T-cell (primary cell): ENCODE data around the gene TRPC4. TPM values are rescaled to one million over a fixed set of nuclear protein-coding genes. Genes with fewer than 3 reads are reported as not detected.

Experiments
- ATAC-seq, 4 experiments: fragments of 200-7000 bp in 3 of 4; fragments of 150-1000 bp in 1 of 4; cut with Tn5 transposase; replicated peaks in 1 of 4; 1 replicate in 3 of 4; 2 replicates in 1 of 4; pipeline ENCODE4 v1.10.0; 2021; ENCODE audit warnings: moderate library complexity in 3 of 4, mild to moderate bottlenecking in 2 of 4, moderate number of reproducible peaks in 1 of 4
- CTCF ChIA-PET, 2 donors: fragments of 300-600 bp; sonication (Branson Sonifier 250); formaldehyde crosslinking; loops; one replicate each; lab custom pipeline; 2022; ENCODE audit warnings: antibody characterized with exemption in 2 of 2; lab: Charles Lee
- POLR2A ChIA-PET, 2 donors: fragments of 300-600 bp; sonication (Branson Sonifier 250); formaldehyde crosslinking; loops; one replicate each; lab custom pipeline; 2022; ENCODE audit warnings: antibody characterized with exemption in 2 of 2; lab: Charles Lee
- DNase-seq, 35 experiments: peaks; one replicate each; pipeline versions ENCODE4 v3.0.0 to v3.0.0-alpha.2; 2013 to 2023
- H3K27ac ChIP-seq: one replicate; pipeline ENCODE4 v1.5.1; 2013; ENCODE audit warnings: low read length
- H3K27me3 ChIP-seq, 2 experiments: replicated peaks in 1 of 2; 1 replicate in 1 of 2; 2 replicates in 1 of 2; pipeline versions ENCODE4 v1.6.1 to v1.7.0; 2013; ENCODE audit warnings: low read length in 1 of 2, mixed read lengths in 1 of 2; ENCODE audit not compliant: control insufficient read depth in 2 of 2, insufficient read depth in 2 of 2; ENCODE audit errors: extremely low read depth in 1 of 2
- H3K36me3 ChIP-seq, 2 donors: 1 replicate in 1 of 2; 2 replicates in 1 of 2; pipeline versions ENCODE4 v1.6.1 to v1.7.0; 2013; ENCODE audit warnings: low read length in 1 of 2; ENCODE audit not compliant: control insufficient read depth in 2 of 2, insufficient read depth in 1 of 2; ENCODE audit errors: extremely low read depth in 1 of 2
- H3K4me1 ChIP-seq, 2 experiments: 1 replicate in 1 of 2; 2 replicates in 1 of 2; pipeline versions ENCODE4 v1.6.1 to v1.7.0; 2013; ENCODE audit warnings: low read length in 2 of 2, mixed read lengths in 1 of 2; ENCODE audit not compliant: insufficient read depth in 2 of 2, control insufficient read depth in 1 of 2; ENCODE audit errors: extremely low read depth in 1 of 2
- H3K4me3 ChIP-seq, 2 donors: 1 replicate in 1 of 2; 2 replicates in 1 of 2; pipeline versions ENCODE4 v1.5.1 to v1.7.0; 2013; ENCODE audit warnings: mild to moderate bottlenecking in 2 of 2, low read length in 1 of 2, moderate library complexity in 1 of 2; ENCODE audit not compliant: control insufficient read depth in 1 of 2; ENCODE audit errors: extremely low read depth in 1 of 2
- H3K9me3 ChIP-seq: 2 replicates; pipeline ENCODE4 v1.7.0; 2013
- H3K27ac Mint-ChIP-seq, 2 donors: one replicate each; pipeline ENCODE4 v1.8.0; 2020 to 2021; ENCODE audit warnings: mild to moderate bottlenecking in 2 of 2, mixed read lengths in 2 of 2
- H3K27me3 Mint-ChIP-seq, 2 donors: one replicate each; pipeline ENCODE4 v1.8.0; 2021 to 2022; ENCODE audit warnings: mixed read lengths in 2 of 2
- H3K36me3 Mint-ChIP-seq: one replicate; pipeline ENCODE4 v1.8.0; 2021; ENCODE audit warnings: mixed read lengths
- H3K4me1 Mint-ChIP-seq, 3 donors: one replicate each; pipeline ENCODE4 v1.8.0; 2020 to 2022; ENCODE audit warnings: mixed read lengths in 3 of 3, mild to moderate bottlenecking in 1 of 3
- H3K4me3 Mint-ChIP-seq, 3 donors: one replicate each; pipeline ENCODE4 v1.8.0; 2020 to 2022; ENCODE audit warnings: mild to moderate bottlenecking in 3 of 3, mixed read lengths in 3 of 3, moderate library complexity in 3 of 3
- H3K9me3 Mint-ChIP-seq, 3 donors: one replicate each; pipeline ENCODE4 v1.8.0; 2020 to 2022; ENCODE audit warnings: mixed read lengths in 3 of 3
- WGBS: methylation state at CpG from one replicate; pipeline ENCODE4 v1.1.5; 2013; ENCODE audit warnings: missing lambda C conversion rate; ENCODE audit not compliant: insufficient coverage; 5-methylcytosine and 5-hydroxymethylcytosine counted together
- total RNA-seq, 35 experiments: library from RNA in 6 of 35; stranded (reverse) in 6 of 35; fragments of 120-200 nt in 1 of 35; gene quantifications; one replicate each; pipeline versions ENCODE4 v1.2.1 to v1.2.4 and lab custom pipeline; 2013 to 2026

Gene TRPC4
- total RNA-seq, 5 donors from 2014 or later (not counting 1 experiment from before 2014, with no cell fraction given): not detected

DNA sequence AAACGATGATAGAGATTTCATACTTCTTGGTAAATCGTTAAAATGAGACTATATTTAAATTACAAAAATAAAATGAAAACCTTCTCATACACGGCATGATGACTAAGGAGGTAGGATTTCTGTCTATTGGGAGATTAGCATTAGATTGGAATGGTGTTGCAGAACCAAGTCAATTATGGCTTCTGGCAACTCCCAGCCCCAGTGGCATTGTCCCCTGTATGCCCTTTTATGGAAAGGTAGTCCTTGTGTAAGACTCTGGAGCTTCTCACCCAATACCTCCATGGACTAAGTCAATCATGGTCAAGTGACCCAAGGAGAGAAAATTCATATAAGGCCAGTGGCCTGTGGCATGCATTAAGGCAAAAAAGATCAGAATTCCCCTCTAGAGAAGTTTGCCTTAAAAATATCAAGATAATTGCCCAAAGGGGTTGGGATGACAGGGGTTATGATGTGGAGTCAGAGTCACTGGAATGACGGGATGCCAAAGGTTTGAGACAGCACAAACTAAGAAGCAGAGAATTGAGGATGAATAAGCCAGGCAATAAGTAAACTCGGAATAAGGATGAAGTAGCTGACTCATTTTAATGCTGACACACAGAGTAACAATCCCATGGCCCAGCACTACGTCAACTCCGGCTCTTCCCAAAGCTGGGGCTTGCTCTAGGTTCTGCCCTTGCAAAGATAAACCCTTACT, 213.2 kb downstream of the TRPC4 start:
- Mint-ChIP-seq H3K27ac (no peak overlapping the region), H3K4me3 (no peak overlapping the region), H3K9me3 (peaks cover 0 to 3% (median 0%) of the 10 kb centered on the region in 3 donors), H3K4me1 (no peaks in the 10 kb centered on the region), H3K36me3 (no peaks in the 10 kb centered on the region), H3K27me3 (no peaks in the 10 kb centered on the region)
- H3K4me1 ChIP-seq: no peaks in the 10 kb centered on the region
- ATAC-seq (no peak), DNase-seq (no peak)
- no peaks in the 10 kb centered on the region for H3K27me3 ChIP-seq
- H3K4me3 ChIP-seq: no peak overlapping the region
- 43% methylated on average over 1 of the region's 7 CpGs for WGBS
- no peak overlapping the region for H3K27ac ChIP-seq
- no peaks in the 10 kb centered on the region for H3K9me3 ChIP-seq
- CTCF ChIA-PET: no interaction called here
- no peaks in the 10 kb centered on the region for H3K36me3 ChIP-seq
- POLR2A ChIA-PET: interaction anchor here in 1 of 2 donors (0.6 kb wide), 1 partner anchor 99 kb away, joined by 3 read pairs; no protein-coding TSS in a partner anchor

DNA sequence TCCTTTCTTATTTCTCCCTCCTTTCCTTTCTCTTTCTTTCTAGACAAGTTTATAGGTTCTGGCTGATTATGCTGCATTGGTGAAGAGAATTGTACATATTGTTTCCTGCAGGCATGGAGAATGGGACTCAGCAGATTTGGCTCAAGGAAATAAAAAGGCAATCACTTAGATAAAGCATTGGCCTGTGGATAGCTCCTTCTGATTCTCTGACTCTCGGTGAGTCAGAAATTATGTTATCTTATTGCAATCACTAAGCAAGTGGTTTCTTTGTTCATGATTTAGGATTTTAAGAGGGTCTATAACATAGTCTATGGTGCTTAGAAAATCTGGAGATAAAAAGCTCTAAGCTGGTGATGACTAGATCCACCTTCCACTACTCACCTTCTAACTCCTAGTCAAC, 217.0 kb downstream of the TRPC4 start:
- no peaks in the 10 kb centered on the region for H3K4me1 ChIP-seq
- H3K27ac ChIP-seq: no peak overlapping the region
- Mint-ChIP-seq H3K27me3 (no peaks in the 10 kb centered on the region), H3K4me3 (no peak overlapping the region), H3K4me1 (no peaks in the 10 kb centered on the region), H3K36me3 (no peaks in the 10 kb centered on the region), H3K9me3 (peaks cover 0 to 3% (median 0%) of the 10 kb centered on the region in 3 donors), H3K27ac (no peak overlapping the region)
- no CpG with 5 or more reads among the region's 1 CpG for WGBS
- ChIA-PET CTCF (no interaction called here), POLR2A (no interaction called here)
- no peaks in the 10 kb centered on the region for H3K27me3 ChIP-seq
- no peak overlapping the region for H3K4me3 ChIP-seq
- no peaks in the 10 kb centered on the region for H3K9me3 ChIP-seq
- no peaks in the 10 kb centered on the region for H3K36me3 ChIP-seq
- ATAC-seq (no peak), DNase-seq (no peak)

DNA sequence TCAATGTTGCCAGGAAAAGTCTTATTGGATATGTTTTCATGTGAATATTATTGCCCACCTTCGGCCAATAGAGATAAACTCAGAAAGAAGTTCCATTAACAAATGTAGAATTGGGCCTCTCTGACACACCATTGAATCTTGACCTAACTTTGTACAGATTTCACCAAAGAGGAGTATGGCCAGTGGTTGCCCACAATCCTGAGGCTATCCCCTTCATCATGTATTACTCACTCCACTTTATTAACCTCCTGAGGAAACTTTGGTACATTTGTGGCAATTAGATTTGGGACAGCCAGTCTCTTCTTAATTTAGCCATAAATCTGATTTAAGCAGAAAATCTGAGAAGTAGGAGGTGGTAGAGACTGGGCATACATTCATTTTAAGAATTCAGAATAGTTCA, 217.7 kb downstream of the TRPC4 start:
- H3K27ac ChIP-seq: no peak overlapping the region
- H3K9me3 Mint-ChIP-seq: peaks cover 0 to 3% (median 0%) of the 10 kb centered on the region in 3 donors
- no peak overlapping the region for H3K4me3 ChIP-seq
- no peaks in the 10 kb centered on the region for H3K27me3 Mint-ChIP-seq
- no peaks in the 10 kb centered on the region for H3K9me3 ChIP-seq
- no peaks in the 10 kb centered on the region for H3K36me3 Mint-ChIP-seq
- H3K4me3 Mint-ChIP-seq: no peak overlapping the region
- no peaks in the 10 kb centered on the region for H3K27me3 ChIP-seq
- ChIA-PET POLR2A (no interaction called here), CTCF (no interaction called here)
- WGBS: no CpG with 5 or more reads among the region's 1 CpG
- DNase-seq (no peak), ATAC-seq (no peak)
- H3K36me3 ChIP-seq: no peaks in the 10 kb centered on the region
- H3K4me1 Mint-ChIP-seq: no peaks in the 10 kb centered on the region
- H3K4me1 ChIP-seq: no peaks in the 10 kb centered on the region
- no peak overlapping the region for H3K27ac Mint-ChIP-seq

DNA sequence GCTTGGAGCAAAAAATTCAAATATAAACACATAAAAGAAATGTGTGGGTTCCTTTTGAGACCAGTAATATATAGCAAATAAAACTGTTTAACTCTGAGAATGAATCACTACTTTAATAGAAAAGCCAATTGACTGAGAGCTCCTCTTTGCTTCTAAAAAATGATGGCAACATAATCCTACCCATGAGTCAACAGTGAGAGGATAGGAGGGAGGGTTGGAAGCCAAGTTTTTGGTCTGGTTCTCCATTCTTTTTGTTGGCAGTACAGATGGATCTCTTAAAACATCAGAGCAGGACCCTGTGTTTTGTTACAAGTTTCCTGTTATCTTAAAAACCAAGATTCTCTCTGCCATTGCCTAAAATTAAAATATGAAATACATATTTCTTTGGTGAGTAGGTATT, 221.0 kb downstream of the TRPC4 start:
- H3K36me3 ChIP-seq: no peaks in the 10 kb centered on the region
- ChIA-PET POLR2A (no interaction called here), CTCF (no interaction called here)

DNA sequence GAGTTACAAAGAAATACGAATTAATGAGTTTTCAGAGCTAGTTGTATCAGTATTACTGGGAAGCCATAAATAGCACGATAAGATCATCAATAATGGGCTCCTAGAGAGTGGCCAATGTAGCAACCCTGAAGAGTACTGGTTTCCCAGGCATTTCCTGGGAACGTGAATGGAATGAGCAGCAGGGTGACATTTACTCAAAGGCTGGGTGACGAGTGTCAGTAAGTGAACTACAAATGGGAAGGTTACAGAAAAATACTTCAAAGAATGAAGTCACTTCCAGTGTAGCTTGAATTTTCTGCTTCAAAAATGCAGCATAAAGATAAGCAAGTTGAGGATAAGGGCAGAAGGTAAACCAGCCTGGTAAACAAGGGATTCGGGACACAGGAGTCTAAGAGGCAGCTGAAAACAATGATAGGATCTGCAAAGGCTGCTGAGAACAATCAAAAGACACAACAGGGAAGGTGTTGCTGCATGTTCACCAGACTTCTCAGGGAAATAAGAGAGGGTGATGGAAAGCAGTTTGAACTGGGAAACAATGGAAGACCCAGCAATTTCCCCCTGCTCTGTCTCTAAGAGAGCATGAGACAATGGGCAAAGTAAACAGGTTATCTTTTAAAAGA, 222.4 kb downstream of the TRPC4 start:
- H3K4me1 Mint-ChIP-seq: no peaks in the 10 kb centered on the region
- WGBS: 27% methylated on average over 3 of the region's 5 CpGs
- ATAC-seq: no peak

More for the DNA sequence above, 221.0 kb downstream of the TRPC4 start:
- Histone ChIP-seq H3K4me1 (no peaks in the 10 kb centered on the region), H3K9me3 (no peaks in the 10 kb centered on the region), H3K4me3 (no peak overlapping the region), H3K27me3 (no peaks in the 10 kb centered on the region), H3K27ac (no peak overlapping the region)
- Mint-ChIP-seq H3K27me3 (no peaks in the 10 kb centered on the region), H3K36me3 (no peaks in the 10 kb centered on the region), H3K4me3 (no peak overlapping the region), H3K9me3 (peaks cover 0 to 6% (median 0%) of the 10 kb centered on the region in 3 donors), H3K4me1 (no peaks in the 10 kb centered on the region), H3K27ac (no peak overlapping the region)
- ATAC-seq (no peak), DNase-seq (no peak)

DNA sequence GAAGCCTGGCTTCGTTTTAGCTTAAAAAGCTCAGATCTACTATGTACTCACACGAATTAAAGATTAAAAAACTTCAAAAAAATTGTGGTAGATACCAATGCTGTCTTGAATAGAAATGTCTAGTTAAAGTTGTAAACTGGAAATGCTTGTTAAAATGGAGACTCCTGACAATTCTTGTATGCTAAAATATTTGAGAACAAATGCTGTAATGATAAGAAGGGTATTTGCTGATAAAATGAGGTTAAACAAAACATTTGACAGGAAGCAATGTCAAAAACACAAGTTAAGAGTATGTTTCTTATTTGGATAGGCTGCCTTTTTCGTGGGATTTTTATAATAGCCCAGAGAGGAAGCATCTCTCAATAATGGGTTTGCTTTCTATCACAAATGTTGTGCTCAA, 223.0 kb downstream of the TRPC4 start:
- ChIA-PET CTCF (no interaction called here), POLR2A (no interaction called here)
- H3K27ac ChIP-seq: no peak overlapping the region
- no peaks in the 10 kb centered on the region for H3K27me3 ChIP-seq
- H3K36me3 ChIP-seq: no peaks in the 10 kb centered on the region
- no CpG with 5 or more reads among the region's 3 CpGs for WGBS
- DNase-seq (no peak), ATAC-seq (no peak)
- H3K9me3 Mint-ChIP-seq: peaks cover 0 to 3% (median 3%) of the 10 kb centered on the region in 3 donors
- H3K4me3 ChIP-seq: no peak overlapping the region
- no peaks in the 10 kb centered on the region for H3K27me3 Mint-ChIP-seq
- no peaks in the 10 kb centered on the region for H3K9me3 ChIP-seq
- H3K4me1 Mint-ChIP-seq: no peaks in the 10 kb centered on the region
- H3K4me3 Mint-ChIP-seq: no peak overlapping the region
- H3K27ac Mint-ChIP-seq: no peak overlapping the region
- no peaks in the 10 kb centered on the region for H3K4me1 ChIP-seq
- H3K36me3 Mint-ChIP-seq: no peaks in the 10 kb centered on the region

More for the DNA sequence above, 222.4 kb downstream of the TRPC4 start:
- H3K4me3 Mint-ChIP-seq: no peak overlapping the region
- Histone ChIP-seq H3K9me3 (no peaks in the 10 kb centered on the region), H3K36me3 (no peaks in the 10 kb centered on the region), H3K4me3 (no peak overlapping the region), H3K4me1 (no peaks in the 10 kb centered on the region), H3K27ac (no peak overlapping the region), H3K27me3 (no peaks in the 10 kb centered on the region)
- ChIA-PET CTCF (no interaction called here), POLR2A (no interaction called here)
- no peaks in the 10 kb centered on the region for H3K36me3 Mint-ChIP-seq
- no peaks in the 10 kb centered on the region for H3K27me3 Mint-ChIP-seq
- no peak overlapping the region for H3K27ac Mint-ChIP-seq
- H3K9me3 Mint-ChIP-seq: peaks cover 0 to 3% (median 3%) of the 10 kb centered on the region in 3 donors
- DNase-seq: no peak
